GM03348 (cell line): ENCODE measurements around the gene PRAC2.
A peak's percentile ranks its signal among the peaks of the same experiment; 100 is the strongest.

Experiments
- DNase-seq: peaks from one replicate; pipeline ENCODE4 v3.0.0; 2012; ENCODE audit warnings: low spot score

Gene PRAC2

DNA sequence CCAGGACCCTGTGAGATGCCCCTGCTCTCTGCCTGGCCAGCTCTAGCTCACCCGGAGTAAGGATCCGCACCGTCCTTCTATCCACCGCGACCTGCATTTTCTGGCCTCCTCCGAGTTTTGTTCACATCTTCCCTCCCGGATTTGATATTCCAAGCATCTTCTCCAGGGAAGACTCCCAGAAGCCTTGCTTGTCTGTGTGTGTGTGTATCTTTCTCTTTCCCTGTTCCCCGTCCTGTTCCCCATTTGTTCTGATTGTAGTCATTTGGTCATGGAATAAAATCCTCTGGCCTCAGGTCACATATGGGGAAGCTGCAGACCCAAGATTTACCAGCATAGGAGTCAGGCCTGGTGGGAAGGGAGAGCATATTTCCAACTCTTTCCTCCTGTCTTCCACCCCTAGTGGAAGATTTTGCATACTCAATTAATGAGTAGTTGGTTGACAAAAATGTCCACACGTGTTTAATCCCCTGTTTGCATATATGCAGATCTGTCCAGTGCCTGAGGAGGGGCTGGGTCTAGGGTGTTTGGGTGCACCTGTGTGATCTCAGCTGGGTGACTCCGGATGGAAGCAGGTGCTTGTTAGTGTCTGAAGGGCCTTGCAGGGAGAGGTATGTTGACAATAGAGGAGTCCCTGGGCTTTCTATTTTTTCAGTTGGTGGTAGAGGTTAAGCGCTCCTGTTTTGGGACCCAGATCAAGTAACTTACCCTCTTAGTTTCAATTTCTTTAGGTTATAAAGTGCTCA, 2.5 kb upstream of the PRAC2 start:
- DNase-seq: no peak

DNA sequence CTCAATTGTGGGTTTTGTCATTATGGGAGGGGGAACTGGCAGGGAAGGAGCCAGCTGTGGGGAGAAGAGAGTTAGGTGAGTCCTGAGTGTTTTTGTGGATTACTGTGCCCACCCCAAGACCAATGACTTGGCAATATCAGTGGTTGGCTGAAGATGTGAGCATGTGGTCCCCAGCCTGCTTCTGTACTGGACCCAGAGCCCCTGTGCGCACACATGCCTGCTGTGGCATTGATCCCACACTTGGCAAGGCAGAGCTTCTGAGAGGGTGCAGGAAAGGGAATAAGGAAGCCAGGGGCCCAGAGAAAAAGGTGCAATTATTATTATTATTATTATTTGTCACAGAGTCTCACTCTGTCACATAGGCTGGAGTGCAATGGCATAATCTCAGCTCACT, 2.0 kb upstream of the PRAC2 start:
- DNase-seq: no peak

DNA sequence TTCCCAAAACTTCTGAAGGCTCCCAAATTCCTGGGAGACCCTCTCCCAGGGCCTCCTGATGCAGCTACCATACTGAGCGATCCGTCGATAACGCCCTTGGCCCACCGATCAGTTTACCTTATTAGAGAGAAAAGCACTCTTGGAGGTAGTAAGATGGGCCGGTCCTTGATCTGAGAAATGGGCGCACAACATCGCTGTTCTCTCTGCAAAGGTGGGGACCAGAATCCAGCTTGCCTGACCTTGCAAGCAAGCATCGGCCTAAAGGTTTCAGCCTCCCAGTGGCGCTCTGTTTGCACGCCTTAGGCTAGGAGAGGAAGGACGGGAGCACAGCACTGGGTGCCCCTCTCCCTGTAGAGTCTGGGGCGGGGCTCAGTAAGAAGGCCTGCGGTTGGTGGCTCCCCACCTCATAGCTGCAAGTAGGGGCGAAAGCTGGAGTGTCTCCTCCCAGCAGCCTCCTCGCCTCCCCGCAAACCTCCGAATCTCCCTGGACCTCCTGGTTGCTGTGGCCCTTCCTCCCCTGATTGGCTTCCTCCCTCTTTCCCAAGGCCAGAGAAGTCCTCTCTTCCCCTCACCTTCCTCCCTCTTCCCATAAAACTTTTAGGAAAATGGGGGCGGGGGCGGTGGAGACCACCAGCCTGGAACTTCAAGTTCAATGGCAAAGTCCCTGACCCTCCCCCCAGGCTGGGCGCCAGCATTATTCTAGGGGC, 631 bp upstream of the PRAC2 start, which contains the start of gene PRAC1:
Gene PRAC1 (minus strand): TSS at position 318 of the 707 bp plus-strand sequence. CDS start 126 bp downstream, at position 192.
- DNase-seq: no peak

DNA sequence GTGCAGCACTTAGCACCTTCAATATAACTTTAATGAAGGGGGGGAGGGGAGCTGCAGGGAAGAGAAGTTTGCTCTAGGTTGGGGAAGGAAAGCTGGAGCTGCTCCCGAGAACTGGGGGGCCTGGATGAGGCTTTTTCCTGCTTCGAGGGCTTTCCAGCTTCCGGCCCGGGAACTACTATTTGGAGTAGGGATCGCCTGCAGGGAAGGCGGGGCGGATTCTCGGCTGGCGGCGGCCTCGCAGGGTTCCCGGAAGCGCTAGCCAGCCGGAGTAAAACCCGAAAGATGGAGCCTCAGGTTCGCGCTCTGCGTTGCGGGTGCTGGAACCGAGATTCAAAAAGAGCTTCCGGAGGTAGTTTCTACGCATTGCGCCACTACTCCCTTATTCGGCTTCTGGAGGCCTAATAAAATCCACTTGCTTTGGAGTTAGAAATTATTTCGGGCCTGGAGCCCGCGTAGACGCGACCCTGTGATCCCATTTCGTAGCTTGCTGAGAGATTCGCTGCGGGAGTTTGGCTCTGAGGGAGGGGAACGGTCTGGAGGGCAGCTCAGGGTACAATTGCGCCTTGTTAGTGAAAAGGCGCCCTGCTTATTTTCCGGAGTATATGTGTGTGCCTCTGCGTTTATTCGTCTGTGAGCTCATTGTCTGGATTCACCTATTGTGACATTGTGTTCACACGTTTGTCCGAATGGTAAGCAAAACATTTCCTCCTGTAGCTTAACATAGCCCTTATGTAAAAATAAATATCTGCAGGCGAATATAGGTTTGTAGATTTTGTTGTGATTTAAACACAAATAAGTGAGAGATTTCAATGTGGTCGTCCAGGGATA, 652 bp downstream of the PRAC2 start:
- peak; percentile 48 for DNase-seq

DNA sequence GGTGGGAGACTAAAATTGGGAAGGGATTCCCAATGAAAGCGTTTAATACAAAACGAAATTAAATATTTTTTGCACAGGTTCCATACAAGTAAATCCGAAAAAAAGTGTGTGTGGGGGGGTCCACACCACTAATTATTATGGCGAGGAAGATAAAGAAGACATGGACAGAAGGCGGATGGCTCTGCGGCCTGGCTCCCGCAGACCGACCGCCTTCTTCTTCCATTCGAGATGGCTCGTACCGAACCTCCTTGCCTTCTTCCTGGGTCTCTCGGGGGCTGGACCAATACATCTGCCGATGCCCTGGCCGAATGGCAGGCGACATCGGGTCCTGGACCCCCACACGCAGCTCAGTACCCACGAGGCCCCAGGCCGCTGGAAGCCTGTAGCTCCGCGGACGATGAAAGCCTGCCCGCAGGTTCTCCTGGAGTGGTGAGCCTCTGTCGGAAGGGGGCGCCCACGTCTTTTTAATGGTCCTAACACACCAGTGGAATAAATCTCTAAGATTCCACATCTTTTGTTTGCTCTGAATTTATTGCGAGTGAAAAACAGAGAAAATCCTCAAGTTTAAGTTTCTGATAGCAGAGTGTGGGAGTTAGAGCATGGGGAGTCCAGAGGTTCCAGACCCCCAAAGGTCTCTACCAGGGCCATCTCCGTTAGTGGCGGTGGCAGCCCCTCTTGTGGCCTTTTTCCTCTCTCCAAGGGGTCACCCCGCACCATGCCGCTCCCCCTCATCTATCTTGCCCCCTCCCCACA, 1.4 kb downstream of the PRAC2 start:
- peak; percentile 85 for DNase-seq

DNA sequence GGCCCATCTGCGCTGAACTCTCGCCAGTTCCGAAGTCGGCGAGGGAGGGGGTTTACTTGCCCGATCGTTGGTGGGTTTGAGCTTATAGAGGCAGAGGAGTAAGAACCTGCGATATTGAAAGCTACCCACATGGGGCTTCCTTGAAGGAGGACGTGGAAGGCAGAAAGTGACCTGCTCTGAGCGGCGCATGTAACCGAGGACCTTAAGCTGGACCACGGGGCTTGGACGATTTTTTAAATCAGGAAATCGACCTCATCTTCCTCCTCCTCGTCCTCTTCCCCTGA, 2.0 kb downstream of the PRAC2 start:
- DNase-seq: no peak

DNA sequence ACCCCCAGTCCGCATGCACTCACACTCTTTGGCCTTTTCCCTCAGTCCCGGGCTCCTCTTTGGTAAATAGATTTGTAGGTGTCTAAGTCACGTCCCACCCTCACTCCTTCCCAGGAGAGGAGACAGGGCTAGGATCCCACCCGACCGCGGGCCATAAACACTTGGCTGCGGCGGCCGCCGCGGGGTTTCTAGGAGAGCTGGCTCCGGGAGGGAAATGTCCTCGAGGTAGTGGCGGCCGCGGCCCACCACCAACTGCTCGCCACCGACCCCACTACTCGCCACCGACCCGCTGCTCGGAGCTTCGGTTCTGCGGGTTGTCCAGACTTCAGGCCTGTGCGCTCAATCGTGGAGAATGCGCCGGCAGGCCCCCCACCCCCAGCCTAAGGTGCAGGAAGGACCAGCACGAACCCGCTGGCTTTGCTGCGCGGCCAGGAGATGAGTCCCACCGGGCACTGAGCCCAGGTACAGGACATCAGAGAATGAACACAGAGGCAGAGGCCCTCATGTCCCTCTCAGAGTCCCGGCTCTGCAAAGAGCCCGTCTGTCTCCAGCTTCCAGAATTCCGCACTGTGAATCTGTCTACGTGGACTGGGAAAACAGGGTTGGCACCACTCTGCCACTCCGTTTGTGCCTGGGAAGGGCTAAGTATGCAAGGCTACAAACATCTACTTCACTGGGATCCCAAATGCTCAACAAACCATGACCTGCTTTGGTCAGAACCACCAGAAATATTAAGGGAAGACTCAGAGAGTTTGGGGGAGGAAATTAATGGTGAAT, 2.5 kb downstream of the PRAC2 start:
- no peak for DNase-seq

DNA sequence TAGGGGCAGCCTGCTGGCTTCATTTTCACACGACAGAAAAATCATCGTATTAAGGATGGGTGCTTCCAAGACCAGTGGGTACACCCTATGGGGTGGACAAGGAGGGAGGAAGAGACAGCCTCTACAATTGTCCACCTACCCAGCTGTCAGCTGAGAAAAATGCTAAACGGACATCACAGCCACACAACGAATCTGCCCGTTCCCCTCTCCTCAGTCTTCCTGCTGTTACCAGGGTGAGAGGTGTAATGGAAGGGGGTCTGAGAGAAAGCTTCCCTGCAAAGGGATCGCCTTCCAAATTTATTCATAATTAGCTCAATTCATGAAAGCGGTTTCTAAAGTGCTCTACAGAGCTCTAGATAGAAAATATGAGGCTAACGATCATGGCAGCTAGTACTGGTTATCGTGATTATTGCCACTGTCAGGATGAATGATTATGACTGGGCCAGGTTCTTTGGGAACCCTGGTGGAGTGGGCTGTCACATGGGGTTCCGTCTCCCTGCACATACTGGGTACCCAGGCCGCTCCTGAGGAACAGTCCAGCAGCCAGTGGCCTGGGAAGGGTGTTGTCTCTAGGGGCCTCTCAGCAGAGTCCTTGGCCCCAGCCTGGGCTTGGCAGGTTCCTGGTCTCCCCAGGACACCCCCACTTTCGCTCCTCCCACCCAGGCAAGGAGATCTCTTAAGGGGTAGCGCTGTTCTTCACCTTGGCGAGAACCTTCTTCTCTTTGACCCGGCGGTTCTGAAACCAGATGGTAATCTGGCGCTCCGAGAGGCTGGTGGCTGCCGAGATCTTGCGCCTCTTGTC, 3.3 kb downstream of the PRAC2 start:
- DNase-seq: no peak

DNA sequence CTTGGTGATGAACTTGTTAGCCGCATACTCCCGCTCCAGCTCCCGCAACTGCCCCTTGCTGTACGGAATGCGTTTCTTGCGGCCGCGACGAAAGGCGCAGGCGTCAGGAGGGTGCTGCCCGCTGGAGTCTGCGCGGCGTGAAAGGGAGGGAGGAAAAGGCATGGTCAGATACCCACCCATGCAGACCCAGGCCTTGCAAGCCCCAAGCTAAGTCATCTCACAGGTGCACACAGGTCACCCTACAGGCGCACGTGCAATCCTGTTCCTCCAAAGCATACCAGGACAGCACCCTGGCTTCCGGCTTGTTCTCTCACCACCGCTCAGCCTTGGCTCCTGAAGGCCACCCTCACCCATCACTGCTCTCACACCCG, 3.9 kb downstream of the PRAC2 start:
- no peak for DNase-seq

DNA sequence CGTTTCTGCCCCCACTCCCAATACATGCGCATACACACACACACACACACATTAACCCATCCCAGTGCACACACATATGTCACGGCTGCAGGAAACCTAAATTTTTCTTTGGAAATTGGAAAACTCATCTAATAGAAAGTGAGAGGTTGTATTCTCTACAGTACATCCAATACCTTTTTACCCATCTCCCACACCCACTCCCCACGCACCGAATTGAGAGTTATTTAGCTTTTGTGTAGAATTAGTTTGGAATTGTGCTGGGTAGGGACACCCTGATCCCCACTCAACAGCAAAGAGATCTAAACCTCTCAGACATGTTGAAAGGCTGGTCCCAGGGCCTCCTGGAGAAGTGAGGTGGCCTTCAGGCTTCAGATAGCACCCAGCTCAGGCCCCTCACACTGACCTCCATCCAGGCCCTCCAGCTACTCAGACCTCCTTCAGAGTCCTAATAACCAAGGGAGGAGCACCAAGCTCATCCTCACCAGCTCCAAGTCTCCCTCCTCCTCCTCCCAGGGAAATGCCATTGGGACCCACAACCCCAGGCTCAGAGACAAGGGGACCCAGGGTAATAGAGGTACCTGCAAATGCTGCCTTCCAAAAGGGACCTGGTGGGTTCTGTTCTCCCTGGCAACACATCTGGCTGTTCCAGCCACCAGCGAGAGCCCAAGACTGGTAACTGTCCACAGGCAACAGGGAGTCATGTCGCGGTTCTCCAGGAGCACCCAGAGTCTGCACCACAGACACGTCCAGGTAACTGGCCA, 4.6 kb downstream of the PRAC2 start:
- no peak for DNase-seq

DNA sequence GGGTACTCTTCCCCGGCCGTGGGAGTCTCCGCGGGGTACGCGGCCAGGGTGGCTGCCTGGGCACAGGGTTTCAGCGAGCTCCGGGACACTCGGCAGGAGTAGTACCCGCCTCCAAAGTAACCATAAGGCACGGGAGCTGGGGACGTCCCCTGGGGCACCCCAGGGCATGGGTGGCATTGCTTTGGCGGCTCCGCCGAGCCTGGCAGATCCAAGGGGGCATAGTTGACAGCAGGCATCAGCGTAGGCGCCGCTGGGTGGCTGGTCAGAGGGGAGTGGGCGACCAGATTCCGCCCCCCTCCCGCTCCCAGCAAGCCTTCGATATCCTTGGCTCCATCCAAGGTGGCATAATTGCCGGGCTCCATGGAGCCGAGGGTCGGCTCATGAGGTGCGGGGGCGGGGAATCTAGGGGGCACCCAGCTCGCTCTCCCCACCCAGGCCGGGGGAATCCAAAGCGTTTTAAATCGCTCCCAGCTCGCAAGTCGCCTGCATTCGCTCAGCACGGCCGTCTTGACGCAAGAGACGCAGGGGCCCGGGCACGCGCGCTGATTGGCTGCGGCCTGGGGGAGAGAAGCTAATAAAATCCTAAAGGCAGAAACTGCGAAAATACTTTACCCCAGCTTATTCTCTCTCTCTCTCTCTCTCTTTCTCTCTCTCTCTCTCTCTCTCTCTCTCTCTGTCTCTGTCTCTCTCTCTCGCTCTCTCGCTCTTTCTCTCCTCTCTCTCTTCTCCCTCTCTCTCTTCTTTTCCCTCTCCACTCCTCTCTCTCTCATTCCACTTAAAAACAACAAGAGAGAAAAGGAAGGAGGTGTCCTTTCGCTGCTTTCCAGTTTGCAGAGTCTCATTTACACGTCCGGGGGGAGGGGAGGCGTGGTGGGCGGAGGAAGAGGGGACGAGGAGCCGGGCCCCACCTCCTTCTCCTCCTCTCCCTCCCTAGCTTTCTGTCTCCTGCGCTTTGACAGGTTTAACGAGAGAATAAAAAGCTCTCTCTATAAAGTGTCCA, 5.5 kb downstream of the PRAC2 start, which contains the start of gene HOXB13:
Gene HOXB13 (minus strand): TSS at position 519 of the 1,000 bp plus-strand sequence. CDS start 157 bp downstream, at position 362.
- peak; percentile 86 for DNase-seq

DNA sequence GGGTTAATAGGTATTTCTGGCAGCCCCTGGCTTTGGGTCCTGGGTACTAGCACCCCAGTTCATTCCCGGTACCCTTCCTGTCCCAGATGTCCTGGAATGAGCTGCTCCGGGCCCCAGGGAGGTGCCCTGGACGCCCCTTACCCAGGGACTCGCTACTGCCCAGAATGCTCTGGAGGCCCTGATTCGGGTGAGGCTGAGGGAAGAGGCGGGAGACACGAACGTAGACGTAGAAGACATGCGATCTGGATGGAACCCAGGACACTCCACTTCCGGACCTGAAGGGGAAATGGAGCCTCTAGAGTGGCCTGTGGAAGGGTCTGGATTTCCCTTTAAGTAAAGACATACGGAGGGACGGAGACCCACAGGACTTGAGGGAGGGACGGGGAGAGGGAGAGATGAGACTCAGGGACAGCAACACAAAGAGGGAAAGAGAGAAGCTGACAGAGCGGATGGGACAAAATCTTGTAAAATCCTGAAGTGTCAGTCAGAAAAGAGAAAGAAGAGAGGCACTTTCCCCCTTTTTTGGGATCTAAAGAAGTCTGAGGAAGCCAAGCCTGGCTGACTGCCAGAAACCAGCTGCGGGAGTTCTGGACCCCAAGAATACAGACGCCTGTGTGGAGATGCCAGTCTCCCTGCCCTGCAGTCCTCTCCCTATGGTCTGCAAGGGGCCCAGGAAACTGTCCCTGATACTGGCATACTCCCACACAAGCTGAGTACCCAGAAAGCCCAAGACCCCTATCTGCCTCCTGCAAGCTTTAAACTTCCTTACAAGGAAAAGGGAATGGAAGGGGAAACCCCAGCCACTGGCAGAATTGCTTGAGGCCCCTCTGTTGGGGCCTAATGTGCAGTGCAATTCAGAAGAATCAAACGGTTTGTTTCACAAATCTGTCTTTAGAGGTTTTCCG, 6.6 kb downstream of the PRAC2 start:
- no peak for DNase-seq

DNA sequence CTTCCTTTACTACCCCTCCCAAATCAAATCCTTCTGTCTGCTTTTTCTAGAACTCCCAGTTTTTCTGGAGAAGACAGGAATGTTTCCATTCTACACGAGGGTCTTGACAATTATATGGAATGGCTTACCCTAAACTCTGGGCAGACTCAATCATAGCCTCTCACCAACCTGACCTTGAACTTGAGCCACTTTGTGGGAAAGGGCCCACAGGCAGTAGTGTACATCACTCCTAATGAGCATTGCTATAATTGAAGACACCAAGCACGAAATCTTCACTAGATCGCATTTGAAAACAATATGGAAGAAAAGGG, 7.2 kb downstream of the PRAC2 start:
- DNase-seq: no peak

DNA sequence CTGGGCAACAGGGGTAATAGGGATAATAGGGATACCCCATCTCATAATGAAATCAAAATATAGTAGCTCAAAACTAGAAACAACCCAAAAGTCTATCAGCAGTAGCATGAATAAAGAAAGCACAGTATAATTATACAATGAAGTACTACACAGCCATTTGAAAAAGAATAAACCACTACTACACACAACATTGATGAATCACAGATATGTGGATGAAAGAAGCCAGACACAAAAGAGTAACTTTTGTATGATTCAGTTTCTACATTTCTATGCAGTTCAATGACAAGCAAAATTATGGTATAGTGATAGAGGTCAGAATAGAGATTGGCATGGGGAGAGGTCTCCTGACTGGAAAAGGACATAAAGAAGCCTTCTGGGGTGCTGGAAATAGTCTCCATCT, 8.4 kb downstream of the PRAC2 start:
- no peak for DNase-seq

DNA sequence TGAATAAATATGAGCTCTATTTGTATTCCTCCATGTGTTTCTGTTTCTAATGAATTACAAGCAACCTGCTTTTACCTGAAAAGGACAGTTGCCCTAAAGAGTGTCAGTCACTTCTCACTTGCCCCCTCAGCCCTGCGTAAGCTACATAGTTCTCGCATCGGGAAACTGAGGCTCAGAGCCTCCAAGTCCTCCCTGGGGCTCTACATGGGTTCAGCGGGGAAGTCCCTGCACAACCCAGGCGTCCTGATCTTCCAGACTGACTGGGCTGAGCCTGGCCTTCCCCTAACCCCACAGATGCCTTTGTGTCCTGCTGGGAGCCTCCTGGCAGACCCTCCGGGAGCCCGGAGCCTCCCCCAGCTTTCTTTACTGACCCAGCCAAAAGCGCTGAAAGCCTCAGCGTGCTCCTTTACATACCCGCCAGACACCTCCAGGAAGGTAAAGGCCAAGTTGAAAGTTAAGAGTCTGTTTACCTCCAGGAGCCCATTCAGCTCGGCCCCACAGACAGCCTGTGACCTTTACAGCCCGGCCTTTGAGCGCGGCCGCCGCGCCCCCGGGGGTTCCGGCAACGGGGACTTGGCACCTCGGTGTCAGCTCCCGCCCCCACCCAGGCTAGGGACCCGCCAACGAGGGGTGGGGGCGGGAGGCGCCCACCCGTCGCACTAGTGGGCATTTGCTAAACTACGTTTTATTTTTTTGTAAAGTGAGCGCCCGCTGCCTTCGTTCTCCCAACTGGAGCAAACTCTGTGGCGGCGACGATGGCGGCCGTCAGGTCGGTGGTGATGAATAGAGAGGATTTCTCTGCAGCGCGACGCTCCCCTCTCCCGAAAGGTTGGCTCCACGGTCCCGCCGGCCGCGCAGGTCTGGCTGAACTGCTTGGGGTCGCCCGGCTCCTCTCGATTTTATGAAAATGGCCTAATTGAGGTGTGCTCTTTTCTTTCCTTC, 10.0 kb downstream of the PRAC2 start:
- DNase-seq: no peak

DNA sequence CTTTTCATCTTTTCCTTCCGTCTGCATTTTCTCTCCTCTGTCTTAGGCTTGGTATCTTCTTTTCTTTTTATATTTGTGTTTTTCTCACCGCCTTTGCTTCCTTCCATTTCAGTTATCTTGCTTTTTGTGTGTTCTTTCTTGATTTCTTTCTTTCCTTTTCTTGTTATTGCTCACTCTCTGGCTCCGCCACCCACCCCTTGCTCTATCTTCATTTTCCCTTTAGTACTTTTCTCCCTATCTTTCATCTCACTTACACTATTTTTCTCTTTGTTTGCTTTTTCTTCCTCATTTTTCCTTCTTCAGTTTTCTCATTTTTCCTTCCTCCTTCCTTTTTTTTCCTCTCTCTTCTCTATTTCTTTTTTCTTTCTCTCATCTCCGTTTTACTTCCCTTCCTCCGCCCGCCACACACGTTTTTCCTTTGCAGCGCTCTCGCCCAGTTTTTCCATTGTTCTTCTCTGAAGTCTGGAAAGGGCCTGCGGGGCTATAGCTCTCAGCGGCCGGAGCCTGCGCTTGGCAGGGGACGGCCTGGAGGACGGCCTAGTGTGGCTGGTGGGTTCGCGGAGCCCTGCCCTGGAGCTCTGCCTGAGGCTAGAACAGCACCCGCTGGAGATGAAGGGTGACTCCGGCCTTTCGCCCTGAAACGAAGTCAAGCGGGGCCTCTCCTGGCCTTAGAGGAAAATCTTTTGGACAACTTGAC, 10.8 kb downstream of the PRAC2 start:
- no peak for DNase-seq
